Mesenchymal stem cell (in vitro differentiated cells and primary cell): ENCODE results near the gene ALKBH4.

Experiments used
- DNase-seq: peaks from one replicate; pipeline ENCODE4 v3.0.0-alpha.2; 2013
- H2AFZ ChIP-seq: one replicate; pipeline ENCODE4 v1.6.1; 2013; ENCODE audit warnings: low read depth, mild to moderate bottlenecking, control low read depth, inconsistent platforms, low read length, moderate library complexity
- H2AK5ac ChIP-seq: 2 replicates; pipeline ENCODE4 v1.6.1; 2013; ENCODE audit warnings: low read length, moderate library complexity, mild to moderate bottlenecking, inconsistent platforms; ENCODE audit not compliant: severe bottlenecking
- H2BK120ac ChIP-seq: one replicate; pipeline ENCODE4 v1.6.1; 2013; ENCODE audit warnings: low read depth, mild to moderate bottlenecking, inconsistent platforms, low read length, moderate library complexity
- H2BK12ac ChIP-seq, 2 experiments: one replicate each; pipeline ENCODE4 v1.6.1; 2013; ENCODE audit warnings: inconsistent platforms in 2 of 2, low read length in 2 of 2, mild to moderate bottlenecking in 2 of 2, moderate library complexity in 2 of 2, control low read depth in 1 of 2
- H2BK15ac ChIP-seq: one replicate; pipeline ENCODE4 v1.6.1; 2013; ENCODE audit warnings: mild to moderate bottlenecking, low read depth, inconsistent platforms; ENCODE audit not compliant: poor library complexity, severe bottlenecking
- H2BK5ac ChIP-seq: 2 replicates; pipeline ENCODE4 v1.6.1; 2013; ENCODE audit warnings: low read depth, mild to moderate bottlenecking, low read length, control low read depth, inconsistent platforms; ENCODE audit not compliant: poor library complexity, severe bottlenecking
- H3K14ac ChIP-seq, 2 experiments: one replicate each; pipeline ENCODE4 v1.6.1; 2013; ENCODE audit warnings: inconsistent platforms in 2 of 2, low read length in 2 of 2, control low read depth in 1 of 2, mild to moderate bottlenecking in 1 of 2, moderate library complexity in 1 of 2
- H3K18ac ChIP-seq, 2 experiments: one replicate each; pipeline ENCODE4 v1.6.1; 2013; ENCODE audit warnings: inconsistent platforms in 2 of 2, low read length in 2 of 2, control low read depth in 1 of 2, low read depth in 1 of 2, mild to moderate bottlenecking in 1 of 2
- H3K23ac ChIP-seq, 2 experiments: one replicate each; pipeline ENCODE4 v1.6.1; 2013; ENCODE audit warnings: inconsistent platforms in 2 of 2, low read length in 2 of 2, mild to moderate bottlenecking in 2 of 2, moderate library complexity in 2 of 2, control low read depth in 1 of 2
- H3K27ac ChIP-seq: 2 replicates; pipeline ENCODE4 v1.5.1; 2013; ENCODE audit warnings: mild to moderate bottlenecking, moderate library complexity, low read length, control low read depth, inconsistent platforms; ENCODE audit not compliant: poor library complexity, severe bottlenecking
- H3K27me3 ChIP-seq, 2 experiments: 2 replicates each; pipeline versions ENCODE4 v1.6.1 to v1.7.0; 2013; ENCODE audit warnings: low read length in 2 of 2, mild to moderate bottlenecking in 2 of 2, moderate library complexity in 2 of 2, control low read depth in 1 of 2, inconsistent platforms in 1 of 2; ENCODE audit not compliant: control insufficient read depth in 1 of 2, insufficient read depth in 1 of 2
- H3K36me3 ChIP-seq, 2 experiments: 2 replicates each; pipeline versions ENCODE4 v1.6.1 to v1.7.0; 2013; ENCODE audit warnings: low read length in 2 of 2, control low read depth in 1 of 2, inconsistent platforms in 1 of 2, low read depth in 1 of 2, mild to moderate bottlenecking in 1 of 2; ENCODE audit not compliant: insufficient read depth in 2 of 2, control insufficient read depth in 1 of 2
- H3K4ac ChIP-seq, 2 experiments: one replicate each; pipeline ENCODE4 v1.6.1; 2013; ENCODE audit warnings: inconsistent platforms in 2 of 2, low read length in 2 of 2, mild to moderate bottlenecking in 2 of 2, moderate library complexity in 2 of 2, control low read depth in 1 of 2, low read depth in 1 of 2
- H3K4me1 ChIP-seq: 2 replicates; pipeline ENCODE4 v1.6.1; 2013; ENCODE audit warnings: low read depth, low read length, control low read depth; ENCODE audit not compliant: control insufficient read depth, insufficient read depth
- H3K4me2 ChIP-seq: 2 replicates; pipeline ENCODE4 v1.6.1; 2013; ENCODE audit warnings: low read length, mild to moderate bottlenecking, inconsistent platforms; ENCODE audit not compliant: poor library complexity, severe bottlenecking
- H3K4me3 ChIP-seq, 2 experiments: 2 replicates each; pipeline versions ENCODE4 v1.5.1 to v1.7.0; 2013; ENCODE audit warnings: low read length in 2 of 2, mild to moderate bottlenecking in 2 of 2, control low read depth in 1 of 2, low read depth in 1 of 2; ENCODE audit not compliant: insufficient read depth in 1 of 2
- H3K79me1 ChIP-seq: replicated peaks from 2 replicates; pipeline ENCODE4 v1.6.1; 2013; ENCODE audit warnings: mild to moderate bottlenecking, control low read depth, low read length, inconsistent platforms; ENCODE audit not compliant: poor library complexity, severe bottlenecking
- H3K9ac ChIP-seq: 2 replicates; pipeline ENCODE4 v1.7.0; 2013; ENCODE audit warnings: mild to moderate bottlenecking, low read length, moderate library complexity
- H3K9me3 ChIP-seq: 2 replicates; pipeline ENCODE4 v1.7.0; 2013; ENCODE audit warnings: mild to moderate bottlenecking, low read length; ENCODE audit not compliant: control insufficient read depth
- H4K8ac ChIP-seq: one replicate; pipeline ENCODE4 v1.6.1; 2013; ENCODE audit warnings: inconsistent platforms, mild to moderate bottlenecking, low read length, moderate library complexity
- H4K91ac ChIP-seq: one replicate; pipeline ENCODE4 v1.6.1; 2013; ENCODE audit warnings: mild to moderate bottlenecking, low read length, inconsistent platforms
- WGBS: methylation state at CpG from one replicate; pipeline ENCODE4 v1.1.7; 2013; ENCODE audit warnings: mixed read lengths; 5-methylcytosine and 5-hydroxymethylcytosine counted together

Gene ALKBH4

DNA sequence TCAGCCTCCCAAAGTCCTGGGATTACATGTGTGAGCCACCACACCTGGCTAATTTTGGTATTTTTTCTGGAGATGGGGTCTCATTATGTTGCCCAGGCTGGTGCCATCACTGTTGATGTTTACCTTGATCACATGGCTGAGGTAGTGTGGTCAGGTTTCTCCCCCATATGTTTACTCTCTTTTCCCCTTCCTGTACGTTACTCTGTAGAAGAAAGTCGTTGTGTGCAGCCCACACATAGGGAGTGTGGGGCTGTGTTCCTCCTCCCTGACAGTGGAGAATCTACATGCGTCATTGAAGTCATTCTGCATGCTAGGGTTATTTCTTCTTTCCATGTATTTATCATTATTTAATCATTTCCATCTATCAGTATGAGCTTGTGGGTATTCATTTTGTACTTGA, 47.6 kb downstream of the ALKBH4 start:
- Histone ChIP-seq H3K79me1 (peaks cover 33% of the 10 kb centered on the region), H3K27ac (no peak overlapping the region), H3K23ac (no peak overlapping the region), H2BK12ac (no peak overlapping the region), H2BK120ac (no peak overlapping the region), H2AFZ (no peak overlapping the region), H3K4me2 (no peak overlapping the region), H4K8ac (no peak overlapping the region), H2BK15ac (no peak overlapping the region), H3K4me1 (no peaks in the 10 kb centered on the region), H3K4me3 (no peak overlapping the region), H2BK5ac (no peak overlapping the region), H3K9me3 (no peaks in the 10 kb centered on the region), H3K27me3 (no peaks in the 10 kb centered on the region), H3K36me3 (peaks cover 57 to 84% of the 10 kb centered on the region in 2 experiments), H3K14ac (no peak overlapping the region), H3K9ac (no peak overlapping the region), H4K91ac (no peak overlapping the region), H2AK5ac (no peak overlapping the region), H3K4ac (no peak overlapping the region), H3K18ac (no peak overlapping the region)
- no peak for DNase-seq
- WGBS, result 100% methylated on average over 2 of the region's 3 CpGs

DNA sequence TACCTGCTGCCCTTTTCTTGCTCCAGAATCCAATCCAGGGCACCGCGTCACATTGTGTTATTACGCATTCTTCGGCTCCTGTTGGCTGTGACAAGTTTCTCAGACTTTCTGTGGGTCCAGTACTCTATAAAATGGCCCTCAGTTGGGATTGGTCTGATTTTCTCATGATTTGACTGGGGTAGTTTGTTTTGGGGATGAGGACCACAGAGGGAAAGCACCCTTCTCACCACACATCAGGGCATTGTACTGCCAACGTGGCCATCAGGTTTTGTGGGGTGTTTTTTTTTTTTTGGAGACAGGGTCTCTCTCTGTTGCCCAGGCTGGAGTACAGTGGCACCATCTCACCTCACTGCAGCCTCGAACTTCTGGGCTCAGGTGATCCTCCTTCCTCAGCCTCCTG, 48.3 kb downstream of the ALKBH4 start:
- Histone ChIP-seq H3K36me3 (peaks cover 61 to 85% of the 10 kb centered on the region in 2 experiments), H4K8ac (no peak overlapping the region), H3K4me1 (no peaks in the 10 kb centered on the region), H3K27me3 (no peaks in the 10 kb centered on the region), H2AK5ac (no peak overlapping the region), H3K4me2 (no peak overlapping the region), H2BK120ac (no peak overlapping the region), H3K14ac (no peak overlapping the region), H2BK5ac (no peak overlapping the region), H2BK15ac (no peak overlapping the region), H3K18ac (no peak overlapping the region), H3K9me3 (no peaks in the 10 kb centered on the region), H3K4me3 (no peak overlapping the region), H2BK12ac (no peak overlapping the region), H3K27ac (no peak overlapping the region), H3K79me1 (peaks cover 36% of the 10 kb centered on the region), H3K4ac (no peak overlapping the region), H3K9ac (no peak overlapping the region), H3K23ac (no peak overlapping the region), H2AFZ (no peak overlapping the region), H4K91ac (no peak overlapping the region)
- WGBS, result 99% methylated on average over 5 of the region's 6 CpGs
- DNase-seq, result no peak

DNA sequence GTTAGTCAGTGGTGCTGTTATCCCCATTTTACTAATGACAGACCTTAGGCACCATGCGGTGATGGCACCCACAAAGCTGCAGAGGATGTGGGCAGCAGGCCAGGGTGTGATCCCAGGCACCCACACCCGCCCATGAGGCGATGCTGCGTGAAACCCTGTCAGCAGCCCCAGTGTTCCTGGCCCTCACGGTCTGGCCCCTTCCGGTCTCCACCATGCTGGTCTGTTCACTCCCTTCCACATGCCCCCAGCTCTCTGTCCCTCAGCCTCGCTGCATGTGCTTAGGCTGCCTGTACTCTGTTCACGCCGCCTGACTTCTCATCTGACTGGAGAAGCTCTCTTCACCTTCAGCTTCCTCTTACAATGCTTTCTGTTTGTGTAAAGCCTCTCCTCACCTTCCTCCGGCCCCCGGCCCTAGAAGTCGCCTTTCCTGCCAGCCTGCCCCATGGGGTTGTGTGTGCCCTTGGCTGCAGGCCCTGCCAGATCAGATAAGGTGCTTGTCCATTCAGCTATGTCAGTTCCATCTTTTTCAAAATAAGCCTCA, 48.9 kb downstream of the ALKBH4 start:
- H3K9ac ChIP-seq, result no peak overlapping the region

DNA sequence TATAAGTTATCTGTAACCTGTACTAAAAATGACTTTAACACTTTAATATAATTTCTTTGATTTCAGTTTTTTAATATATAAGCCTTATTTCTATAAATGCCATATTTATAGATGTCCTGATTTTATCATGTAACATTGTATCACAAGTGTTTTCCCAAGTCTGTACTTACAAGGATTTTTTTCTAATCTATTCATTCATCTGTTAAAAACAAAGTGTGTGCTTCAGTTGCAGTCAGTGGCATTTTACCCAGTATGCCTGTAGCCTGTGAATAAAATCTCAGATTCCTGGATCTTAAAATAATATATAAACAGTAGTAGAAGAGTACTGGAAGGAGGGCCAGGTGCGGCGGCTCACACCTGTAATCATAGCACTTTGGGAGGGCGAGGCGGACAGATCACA, 51.1 kb downstream of the ALKBH4 start:
- Histone ChIP-seq H3K14ac (no peak overlapping the region), H4K8ac (no peak overlapping the region), H2AFZ (no peak overlapping the region), H3K4ac (no peak overlapping the region), H2BK5ac (no peak overlapping the region), H3K27ac (no peak overlapping the region), H3K23ac (no peak overlapping the region), H3K18ac (no peak overlapping the region), H3K9ac (no peak overlapping the region), H3K27me3 (no peaks in the 10 kb centered on the region), H2BK120ac (no peak overlapping the region), H3K36me3 (peaks cover 66 to 82% of the 10 kb centered on the region in 2 experiments), H3K4me2 (no peak overlapping the region), H3K4me3 (no peak overlapping the region), H3K4me1 (no peaks in the 10 kb centered on the region), H2BK12ac (no peak overlapping the region), H3K79me1 (peaks cover 38% of the 10 kb centered on the region), H3K9me3 (peaks cover 4% of the 10 kb centered on the region), H4K91ac (no peak overlapping the region), H2BK15ac (no peak overlapping the region), H2AK5ac (no peak overlapping the region)
- DNase-seq, result no peak
- 100% methylated on average over 4 of the region's 4 CpGs for WGBS

More for the DNA sequence above, 48.9 kb downstream of the ALKBH4 start:
- no peak overlapping the region for H3K23ac ChIP-seq
- no peak overlapping the region for H2BK120ac ChIP-seq
- no peak overlapping the region for H4K91ac ChIP-seq
- H3K14ac ChIP-seq, result no peak overlapping the region
- H3K4ac ChIP-seq, result no peak overlapping the region
- no peak overlapping the region for H2AK5ac ChIP-seq
- no peak overlapping the region for H2BK15ac ChIP-seq
- H4K8ac ChIP-seq, result no peak overlapping the region
- DNase-seq, result no peak
- H2AFZ ChIP-seq, result no peak overlapping the region
- H3K4me3 ChIP-seq, result no peak overlapping the region
- peaks cover 37% of the 10 kb centered on the region for H3K79me1 ChIP-seq
- no peak overlapping the region for H3K27ac ChIP-seq
- H3K9me3 ChIP-seq, result no peaks in the 10 kb centered on the region
- no peaks in the 10 kb centered on the region for H3K4me1 ChIP-seq
- no peak overlapping the region for H2BK12ac ChIP-seq
- H3K27me3 ChIP-seq, result no peaks in the 10 kb centered on the region
- WGBS, result 95% methylated on average over 12 of the region's 12 CpGs
- H2BK5ac ChIP-seq, result no peak overlapping the region
- no peak overlapping the region for H3K18ac ChIP-seq
- peaks cover 62 to 85% of the 10 kb centered on the region in 2 experiments for H3K36me3 ChIP-seq
- no peak overlapping the region for H3K4me2 ChIP-seq
